RWPE1 (cell line): Measurements from ENCODE around the gene ARRDC1.
A peak's percentile ranks its signal among the peaks of the same experiment; 100 is the strongest.

ENCODE experiments used
- CTCF ChIA-PET: fragments of 350-600 bp; sonication (Branson Sonifier 250); formaldehyde crosslinking; extraction: SDS; loops from one replicate; lab custom pipeline; 2021; lab: Yijun Ruan, JAX
- POLR2A ChIA-PET: fragments of 400-600 bp; formaldehyde crosslinking; extraction: SDS; loops from one replicate; lab custom pipeline; 2020; ENCODE audit warnings: antibody characterized with exemption; ENCODE audit not compliant: low non-redundant PET; lab: Yijun Ruan, JAX
- DNase-seq: peaks from one replicate; pipeline ENCODE4 v3.0.0; 2012; ENCODE audit warnings: low spot score
- H3K27ac ChIP-seq: fragments of 450-650 bp; 2 replicates; pipeline ENCODE4 v1.5.1; 2017
- TF ChIP-seq, protein P1 (sequence below): fragments of 450-650 bp; conservative IDR thresholded peaks from 2 replicates; pipeline ENCODE4 v1.5.1; 2017; ENCODE audit warnings: low read depth, mild to moderate bottlenecking

Gene ARRDC1

DNA sequence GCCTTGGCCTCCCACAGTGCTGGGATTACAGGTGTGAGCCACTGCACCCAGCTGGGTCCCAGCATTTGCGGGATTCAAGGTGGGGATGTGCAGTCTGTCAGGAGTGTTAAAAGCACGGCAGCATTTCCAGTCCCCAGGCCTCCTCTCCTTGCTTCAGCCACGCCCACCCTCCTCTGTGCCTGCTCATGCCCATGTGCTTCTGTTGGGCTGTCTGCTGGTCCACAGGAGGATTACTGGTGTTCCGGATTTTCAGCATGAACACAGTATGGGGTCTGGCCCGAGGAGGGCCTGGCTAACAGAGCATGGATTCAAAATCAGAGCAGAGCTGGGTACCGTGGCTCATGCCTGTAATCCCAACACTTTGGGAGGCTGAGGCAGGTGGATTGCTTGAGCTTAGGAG, 5.5 kb downstream of the ARRDC1 start:
- DNase-seq, result peak; percentile 35
- peak overlapping the region; percentile 100 for H3K27ac ChIP-seq
- TF ChIP-seq, protein P1, sequence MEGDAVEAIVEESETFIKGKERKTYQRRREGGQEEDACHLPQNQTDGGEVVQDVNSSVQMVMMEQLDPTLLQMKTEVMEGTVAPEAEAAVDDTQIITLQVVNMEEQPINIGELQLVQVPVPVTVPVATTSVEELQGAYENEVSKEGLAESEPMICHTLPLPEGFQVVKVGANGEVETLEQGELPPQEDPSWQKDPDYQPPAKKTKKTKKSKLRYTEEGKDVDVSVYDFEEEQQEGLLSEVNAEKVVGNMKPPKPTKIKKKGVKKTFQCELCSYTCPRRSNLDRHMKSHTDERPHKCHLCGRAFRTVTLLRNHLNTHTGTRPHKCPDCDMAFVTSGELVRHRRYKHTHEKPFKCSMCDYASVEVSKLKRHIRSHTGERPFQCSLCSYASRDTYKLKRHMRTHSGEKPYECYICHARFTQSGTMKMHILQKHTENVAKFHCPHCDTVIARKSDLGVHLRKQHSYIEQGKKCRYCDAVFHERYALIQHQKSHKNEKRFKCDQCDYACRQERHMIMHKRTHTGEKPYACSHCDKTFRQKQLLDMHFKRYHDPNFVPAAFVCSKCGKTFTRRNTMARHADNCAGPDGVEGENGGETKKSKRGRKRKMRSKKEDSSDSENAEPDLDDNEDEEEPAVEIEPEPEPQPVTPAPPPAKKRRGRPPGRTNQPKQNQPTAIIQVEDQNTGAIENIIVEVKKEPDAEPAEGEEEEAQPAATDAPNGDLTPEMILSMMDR, result no peak
- CTCF ChIA-PET, result interaction anchor here (0.7 to 1.4 kb wide), 2 partner anchors 19 to 309 kb away, joined by 3 to 8 read pairs; partner anchors contain the start of gene NRARP
- POLR2A ChIA-PET, result interaction anchor here (3.4 kb wide), 1 partner anchor 20 kb away, joined by 14 read pairs; the partner anchor contains the start of gene ZMYND19

DNA sequence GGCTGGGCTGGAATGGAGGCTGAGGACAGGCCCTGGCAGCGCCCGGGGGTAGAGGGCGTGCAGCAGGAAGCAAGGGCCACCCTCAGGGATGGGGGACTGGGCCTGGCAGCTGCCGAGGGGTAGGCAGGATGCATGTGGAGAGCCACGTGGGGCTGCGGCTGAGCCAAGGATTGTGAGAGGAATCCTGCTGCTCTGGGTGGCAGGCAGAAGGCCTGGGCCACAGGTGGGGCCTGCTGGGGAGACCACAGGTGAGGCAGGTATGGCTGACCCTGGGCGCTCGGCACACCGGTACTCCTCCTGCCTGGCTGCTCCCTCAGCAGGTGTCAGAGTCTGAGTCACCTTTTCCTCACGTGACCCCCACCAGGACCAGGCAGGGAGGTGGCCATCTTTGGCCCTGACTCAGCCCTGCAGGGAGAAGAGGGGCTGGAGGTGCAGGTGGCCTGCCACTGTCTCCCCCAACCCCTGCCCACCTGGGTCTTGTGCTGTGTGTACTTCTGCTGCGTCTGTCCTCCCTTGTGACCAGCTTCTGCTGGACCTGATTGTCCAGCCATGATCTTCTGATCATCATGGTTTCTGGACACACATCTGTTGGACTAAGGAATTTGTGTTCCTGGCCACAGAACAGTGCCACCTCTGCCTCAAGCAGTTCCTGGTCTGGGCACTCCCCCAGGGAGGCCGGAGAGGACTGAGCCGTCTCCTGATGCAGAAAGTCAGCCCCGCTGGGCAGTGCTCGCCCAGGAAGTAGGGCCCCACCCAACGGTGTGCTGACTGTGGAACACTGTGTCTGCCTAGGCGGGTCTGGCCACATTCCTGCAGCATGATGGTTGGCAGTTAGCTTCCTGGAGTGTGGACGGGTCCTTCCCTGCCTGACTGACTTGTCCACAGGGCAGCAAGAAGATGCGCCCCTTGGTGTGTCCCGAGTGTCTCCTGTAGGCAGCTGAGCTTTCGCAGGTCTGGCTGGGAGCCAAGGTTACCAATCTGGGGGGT, 6.4 kb downstream of the ARRDC1 start:
- peak; percentile 98 for DNase-seq
- ChIA-PET CTCF (interaction anchor here (0.6 to 1.4 kb wide), 3 partner anchors 32 to 310 kb away, joined by 3 to 7 read pairs (median 6); partner anchors contain the start of gene NRARP), POLR2A (interaction anchor here (3.4 kb wide), 1 partner anchor 21 kb away, joined by 14 read pairs; the partner anchor contains the start of gene ZMYND19)
- peak overlapping the region; percentile 100 for H3K27ac ChIP-seq
- TF ChIP-seq, protein P1, result no peak

DNA sequence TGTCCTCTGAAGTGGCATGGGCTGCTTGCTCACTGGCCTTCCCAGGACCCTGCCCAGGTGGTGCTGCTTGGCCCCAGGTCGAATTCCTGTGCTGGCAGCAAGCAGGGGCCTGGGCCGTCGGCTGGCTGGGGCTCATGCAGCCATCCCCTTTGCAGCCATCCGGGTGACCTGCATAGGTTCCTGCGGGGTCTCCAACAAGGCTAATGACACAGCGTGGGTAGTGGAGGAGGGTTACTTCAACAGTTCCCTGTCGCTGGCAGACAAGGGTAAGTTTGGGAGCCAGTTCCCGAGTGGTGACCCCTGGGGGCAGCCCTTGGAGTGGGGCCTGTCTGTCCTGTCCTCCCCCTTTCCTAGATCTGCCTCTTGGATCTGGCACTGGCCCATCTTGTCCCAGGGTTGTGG, 7.3 kb downstream of the ARRDC1 start:
- H3K27ac ChIP-seq, result peak overlapping the region; percentile 100
- CTCF ChIA-PET, result interaction anchor here (0.6 kb wide), 1 partner anchor 33 kb away, joined by 7 read pairs; no protein-coding TSS in a partner anchor
- TF ChIP-seq, protein P1, result no peak
- POLR2A ChIA-PET, result interaction anchor here (3.4 kb wide), 1 partner anchor 22 kb away, joined by 14 read pairs; the partner anchor contains the start of gene ZMYND19
- no peak for DNase-seq

DNA sequence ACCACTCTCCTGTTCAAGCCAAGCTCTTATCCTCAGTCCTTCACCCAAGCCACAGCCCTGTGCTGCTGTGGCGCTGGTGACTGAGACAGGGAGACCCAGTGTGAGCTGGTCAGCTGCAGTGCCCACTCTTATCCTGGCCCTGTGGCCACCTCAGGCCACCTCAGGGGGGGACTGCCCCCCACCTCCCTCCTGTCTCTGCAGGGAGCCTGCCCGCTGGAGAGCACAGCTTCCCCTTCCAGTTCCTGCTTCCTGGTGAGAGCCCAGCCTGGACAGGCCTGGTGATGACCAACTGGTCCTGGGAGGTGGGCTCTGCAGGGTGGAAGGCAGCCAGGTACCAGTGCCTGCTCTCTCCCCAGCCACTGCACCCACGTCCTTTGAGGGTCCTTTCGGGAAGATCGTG, 7.8 kb downstream of the ARRDC1 start:
- DNase-seq, result no peak
- TF ChIP-seq, protein P1, result no peak
- peak overlapping the region; percentile 100 for H3K27ac ChIP-seq
- POLR2A ChIA-PET, result interaction anchor here (0.6 to 3.4 kb wide), 2 partner anchors 8 to 22 kb away, joined by 3 to 14 read pairs; partner anchors contain the start of gene ZMYND19
- CTCF ChIA-PET, result interaction anchor here (0.6 kb wide), 1 partner anchor 77 kb away, joined by 4 read pairs; no protein-coding TSS in a partner anchor

DNA sequence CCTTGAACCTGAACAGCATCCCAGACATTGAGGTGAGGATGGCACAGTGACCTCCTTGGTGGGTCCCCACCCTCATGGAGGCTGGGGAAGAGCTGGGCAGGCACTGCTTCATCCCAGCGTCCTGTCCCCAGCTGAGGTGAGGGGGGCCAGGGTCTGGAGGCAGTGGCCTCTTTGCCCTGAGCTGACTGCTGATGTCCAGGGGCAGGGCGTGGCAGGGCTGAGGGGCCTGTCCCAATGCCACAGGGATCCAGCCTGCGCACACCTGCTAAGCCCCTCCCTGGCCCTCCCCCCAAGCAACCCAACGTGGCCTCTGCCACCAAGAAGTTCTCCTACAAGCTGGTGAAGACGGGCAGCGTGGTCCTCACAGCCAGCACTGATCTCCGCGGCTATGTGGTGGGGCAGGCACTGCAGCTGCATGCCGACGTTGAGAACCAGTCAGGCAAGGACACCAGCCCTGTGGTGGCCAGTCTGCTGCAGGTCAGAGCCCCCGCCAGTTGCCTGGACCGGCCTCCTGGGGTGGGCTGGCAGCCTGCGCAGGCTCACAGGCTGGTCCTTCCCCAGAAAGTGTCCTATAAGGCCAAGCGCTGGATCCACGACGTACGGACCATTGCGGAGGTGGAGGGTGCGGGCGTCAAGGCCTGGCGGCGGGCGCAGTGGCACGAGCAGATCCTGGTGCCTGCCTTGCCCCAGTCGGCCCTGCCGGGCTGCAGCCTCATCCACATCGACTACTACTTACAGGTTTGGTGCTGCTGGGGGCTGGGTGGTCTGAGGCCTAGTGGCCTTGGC, 8.4 kb downstream of the ARRDC1 start:
- H3K27ac ChIP-seq, result peak overlapping the region; percentile 100
- ChIA-PET CTCF (interaction anchor here (0.6 to 1.3 kb wide), 2 partner anchors 35 to 77 kb away, joined by 4 to 5 read pairs; no protein-coding TSS in a partner anchor), POLR2A (interaction anchor here (0.6 to 3.4 kb wide), 2 partner anchors 9 to 23 kb away, joined by 3 to 14 read pairs; partner anchors contain the start of gene ZMYND19)
- DNase-seq, result no peak
- TF ChIP-seq, protein P1, result no peak
